T47D (cell line): ENCODE data around the gene STAB1.

Source experiments
- DNase-seq, 2 experiments: peaks; one replicate each; pipeline versions ENCODE4 v3.0.0 to v3.0.0-alpha.2; 2011 to 2012; ENCODE audit warnings: low read depth in 1 of 2, low spot score in 1 of 2
- JUND ChIP-seq: IDR thresholded peaks from 2 replicates; pipeline ENCODE4 v1.6.1; 2012; ENCODE audit warnings: low read depth
- in situ Hi-C: cut with HindIII; loops from 2 replicates; pipeline ENCODE4 v1.10.0; 2016; ENCODE audit warnings: low sequenced_read_pairs, low pct_unique_long_range_greater_than_20kb

The STAB1 gene

GRCh38 chr3:52554026-52554755, 59.1 kb downstream of the STAB1 start:
- in situ Hi-C loops = no loop called here
- no peak for TF ChIP-seq JUND
- no peak for DNase-seq

- in situ Hi-C loops = no loop called here
- TF ChIP-seq JUND = no peak
- no peak for DNase-seq
Observed at GRCh38 chr3:52555056-52555455, 59.9 kb downstream of the STAB1 start.

- DNase-seq = no peak
- no peak for TF ChIP-seq JUND
- in situ Hi-C loops = no loop called here
Observed at GRCh38 chr3:52557011-52557960, 62.1 kb downstream of the STAB1 start.

- in situ Hi-C loops = no loop called here
- DNase-seq = no peak
- no peak for TF ChIP-seq JUND
Observed at GRCh38 chr3:52558436-52558835, 63.3 kb downstream of the STAB1 start.

- no peak for DNase-seq
- no peak for TF ChIP-seq JUND
Observed at GRCh38 chr3:52561028-52561747, 66.0 kb downstream of the STAB1 start.

GRCh38 chr3:52563984-52564383, 68.8 kb downstream of the STAB1 start:
- TF ChIP-seq JUND = no peak
- in situ Hi-C loops = no loop called here
- no peak for DNase-seq

More at GRCh38 chr3:52561028-52561747, 66.0 kb downstream of the STAB1 start:
- in situ Hi-C loops = no loop called here

GRCh38 chr3:52568069-52568468, 72.9 kb downstream of the STAB1 start:
- in situ Hi-C loops = no loop called here
- no peak for DNase-seq
- TF ChIP-seq JUND = no peak

- no peak for DNase-seq
- no peak for TF ChIP-seq JUND
- in situ Hi-C loops = no loop called here
Observed at GRCh38 chr3:52570076-52570475, 74.9 kb downstream of the STAB1 start.

- no peak for DNase-seq
- in situ Hi-C loops = no loop called here
Observed at GRCh38 chr3:52572221-52572620, 77.1 kb downstream of the STAB1 start.

More at GRCh38 chr3:52572221-52572620, 77.1 kb downstream of the STAB1 start:
- TF ChIP-seq JUND = no peak
